H1 (cell line): ENCODE results near the gene DVL1. TPM values are rescaled to one million over a fixed set of nuclear protein-coding genes. Genes with fewer than 3 reads are reported as not detected.

Source experiments
- CTCF ChIA-PET: fragments of 300-600 bp; sonication (Branson Sonifier 250); formaldehyde crosslinking; loops from one replicate; lab custom pipeline; 2021; ENCODE audit not compliant: partially characterized antibody; lab: Charles Lee
- POLR2A ChIA-PET: fragments of 300-600 bp; sonication (Branson Sonifier 250); formaldehyde crosslinking; loops from one replicate; lab custom pipeline; 2021; ENCODE audit warnings: inconsistent platforms; ENCODE audit not compliant: partially characterized antibody; lab: Charles Lee
- DNase-seq, 2 experiments: peaks; one replicate each; pipeline versions ENCODE4 v3.0.0 to v3.0.0-alpha.2; 2010 to 2022; ENCODE audit warnings: low spot score in 2 of 2, low read depth in 1 of 2, mixed read lengths in 1 of 2
- FAIRE-seq: peaks from 2 replicates; lab custom pipeline; 2011; peaks lifted over from hg19 to GRCh38; lab: Jason Lieb, UNC
- H2AFZ ChIP-seq: 2 replicates; pipeline ENCODE4 v1.8.1; 2012; ENCODE audit warnings: low read length, inconsistent platforms
- H2AK5ac ChIP-seq: 2 replicates; pipeline ENCODE4 v1.6.1; 2013; ENCODE audit warnings: low read depth, low read length
- H2BK120ac ChIP-seq: replicated peaks from 2 replicates; pipeline ENCODE3; 2013; ENCODE audit warnings: low read depth, low read length, inconsistent platforms
- H2BK12ac ChIP-seq: 2 replicates; pipeline ENCODE4 v1.6.1; 2013; ENCODE audit warnings: low read depth, low read length
- H2BK15ac ChIP-seq: 2 replicates; pipeline ENCODE4 v1.6.1; 2013; ENCODE audit warnings: low read length
- H2BK20ac ChIP-seq: 2 replicates; pipeline ENCODE4 v1.6.1; 2013; ENCODE audit warnings: low read length
- H2BK5ac ChIP-seq: 2 replicates; pipeline ENCODE4 v1.6.1; 2013; ENCODE audit warnings: low read depth, low read length
- H3K14ac ChIP-seq: 2 replicates; pipeline ENCODE4 v1.6.1; 2013; ENCODE audit warnings: inconsistent platforms; ENCODE audit not compliant: insufficient read length
- H3K18ac ChIP-seq: 2 replicates; pipeline ENCODE4 v1.6.1; 2013; ENCODE audit warnings: low read length; ENCODE audit errors: extremely low read depth
- H3K23ac ChIP-seq: 2 replicates; pipeline ENCODE4 v1.6.1; 2013; ENCODE audit warnings: inconsistent platforms; ENCODE audit not compliant: insufficient read length
- H3K23me2 ChIP-seq: 2 replicates; pipeline ENCODE4 v1.6.1; 2013; ENCODE audit warnings: low read depth, low read length
- H3K27ac ChIP-seq: 2 replicates; pipeline ENCODE4 v1.6.1; 2011; ENCODE audit warnings: low read depth, low read length, inconsistent platforms
- H3K27me3 ChIP-seq, 4 experiments: replicated peaks in 1 of 4; 1 replicate in 1 of 4; 2 replicates in 3 of 4; pipeline versions ENCODE4 v1.6.1 to v1.8.1; 2011 to 2013; ENCODE audit warnings: low read length in 3 of 4, mild to moderate bottlenecking in 3 of 4, inconsistent platforms in 2 of 4, mixed read lengths in 2 of 4, moderate library complexity in 1 of 4; ENCODE audit not compliant: control insufficient read depth in 3 of 4, insufficient read depth in 3 of 4; ENCODE audit errors: extremely low read depth in 1 of 4
- H3K36me3 ChIP-seq, 4 experiments: 2 replicates each; pipeline versions ENCODE4 v1.6.1 to v1.8.1; 2011 to 2013; ENCODE audit warnings: mild to moderate bottlenecking in 4 of 4, low read length in 3 of 4, moderate library complexity in 2 of 4, control low read depth in 1 of 4, inconsistent platforms in 1 of 4; ENCODE audit not compliant: insufficient read depth in 4 of 4, control insufficient read depth in 2 of 4
- H3K4ac ChIP-seq: replicated peaks from 2 replicates; pipeline ENCODE3; 2013; ENCODE audit warnings: low read length, low read depth, mixed read lengths, inconsistent platforms; ENCODE audit not compliant: insufficient read length
- H3K4me1 ChIP-seq, 4 experiments: replicated peaks in 1 of 4; 1 replicate in 1 of 4; 2 replicates in 3 of 4; pipeline versions ENCODE4 v1.6.1 to v1.8.1; 2011 to 2013; ENCODE audit warnings: low read length in 3 of 4, inconsistent platforms in 2 of 4, mixed read lengths in 1 of 4; ENCODE audit not compliant: insufficient read depth in 4 of 4, control insufficient read depth in 3 of 4
- H3K4me2 ChIP-seq, 2 experiments: 2 replicates each; pipeline versions ENCODE4 v1.6.1 to v1.8.1; 2011 to 2013; ENCODE audit warnings: low read depth in 2 of 2, low read length in 2 of 2, control low read depth in 1 of 2, inconsistent platforms in 1 of 2, mild to moderate bottlenecking in 1 of 2; ENCODE audit not compliant: insufficient read depth in 1 of 2
- H3K4me3 ChIP-seq, 4 experiments: fragments of 200-600, 300-600 bp in 1 of 4; sonication (generic), shearing (Covaris generic), sonication (Bioruptor Twin) in 1 of 4; 2 replicates each; pipeline versions ENCODE4 v1.5.1 to v1.8.1; 2011 to 2016; ENCODE audit warnings: low read length in 4 of 4, low read depth in 3 of 4, control low read depth in 2 of 4, inconsistent platforms in 2 of 4, mild to moderate bottlenecking in 2 of 4, mixed read lengths in 1 of 4, moderate library complexity in 1 of 4; ENCODE audit not compliant: insufficient read depth in 2 of 4; ENCODE audit errors: extremely low read depth in 1 of 4
- H3K56ac ChIP-seq: replicated peaks from 2 replicates; pipeline ENCODE3; 2013; ENCODE audit warnings: low read depth, mild to moderate bottlenecking, mixed read lengths, low read length, inconsistent platforms; ENCODE audit not compliant: insufficient read length
- H3K79me1 ChIP-seq: 2 replicates; pipeline ENCODE4 v1.6.1; 2013; ENCODE audit warnings: low read depth, low read length, control low read depth
- H3K79me2 ChIP-seq, 2 experiments: 2 replicates each; pipeline versions ENCODE4 v1.6.1 to v1.8.1; 2012 to 2013; ENCODE audit warnings: low read length in 2 of 2, mild to moderate bottlenecking in 2 of 2, inconsistent platforms in 1 of 2; ENCODE audit not compliant: insufficient read depth in 2 of 2, control insufficient read depth in 1 of 2
- H3K9ac ChIP-seq, 4 experiments: replicated peaks in 1 of 4; 1 replicate in 1 of 4; 2 replicates in 3 of 4; pipeline versions ENCODE4 v1.6.1 to v1.8.1; 2011 to 2013; ENCODE audit warnings: low read depth in 3 of 4, low read length in 3 of 4, control low read depth in 2 of 4, mild to moderate bottlenecking in 2 of 4, moderate library complexity in 2 of 4, inconsistent platforms in 1 of 4; ENCODE audit errors: extremely low read depth in 1 of 4
- H3K9me3 ChIP-seq, 2 experiments: 2 replicates each; pipeline versions ENCODE4 v1.6.1 to v1.8.1; 2012 to 2013; ENCODE audit warnings: mild to moderate bottlenecking in 2 of 2, moderate library complexity in 2 of 2, control low read depth in 1 of 2, inconsistent platforms in 1 of 2, low read depth in 1 of 2, low read length in 1 of 2, mixed read lengths in 1 of 2; ENCODE audit not compliant: insufficient read depth in 2 of 2
- H4K20me1 ChIP-seq, 2 experiments: replicated peaks in 1 of 2; 2 replicates each; pipeline versions ENCODE3 to v1.8.1; 2011 to 2013; ENCODE audit warnings: inconsistent platforms in 2 of 2, low read length in 2 of 2, mild to moderate bottlenecking in 1 of 2; ENCODE audit not compliant: insufficient read depth in 2 of 2, control insufficient read depth in 1 of 2
- H4K5ac ChIP-seq: 2 replicates; pipeline ENCODE4 v1.6.1; 2013; ENCODE audit warnings: low read length, low read depth, mixed read lengths, inconsistent platforms; ENCODE audit not compliant: insufficient read length
- H4K8ac ChIP-seq: 2 replicates; pipeline ENCODE4 v1.8.0; 2013; ENCODE audit warnings: mild to moderate bottlenecking, moderate library complexity, low read length, inconsistent platforms; ENCODE audit not compliant: insufficient read depth; ENCODE audit errors: extremely low read depth
- H4K91ac ChIP-seq: replicated peaks from 2 replicates; pipeline ENCODE3; 2013; ENCODE audit warnings: low read length, mixed read lengths, inconsistent platforms; ENCODE audit not compliant: insufficient read length
- CEBPB ChIP-seq: IDR thresholded peaks from 2 replicates; pipeline ENCODE4 v1.6.1; 2012; ENCODE audit warnings: low read depth, low read length
- CHD2 ChIP-seq: IDR thresholded peaks from 2 replicates; pipeline ENCODE4 v1.6.1; 2012; ENCODE audit warnings: low read length, improper control_type of control experiment
- HDAC6 ChIP-seq: IDR thresholded peaks from one replicate; pipeline ENCODE4 v1.7.1; 2012; ENCODE audit warnings: low read depth, mild to moderate bottlenecking, inconsistent platforms, low read length, moderate library complexity
- POLR2AphosphoS5 ChIP-seq: IDR thresholded peaks from 2 replicates; pipeline ENCODE4 v1.6.1; 2011; ENCODE audit warnings: low read depth, low read length
- SP1 ChIP-seq: IDR thresholded peaks from 2 replicates; pipeline ENCODE4 v1.6.1; 2011; ENCODE audit warnings: low read depth, low read length
- WGBS, 2 experiments: shearing (Covaris generic) in 1 of 2; methylation state at CpG; one replicate each; pipeline versions ENCODE4 v1.1.6 to v1.1.7; 2013 to 2015; ENCODE audit warnings: low lambda C conversion rate in 2 of 2, mixed read lengths in 2 of 2, inconsistent platforms in 1 of 2, low coverage in 1 of 2, missing lambda C conversion rate in 1 of 2; ENCODE audit not compliant: insufficient replicate concordance in 2 of 2, insufficient coverage in 1 of 2, insufficient read length in 1 of 2; ENCODE audit errors: extremely low coverage in 1 of 2, missing lambda C conversion rate in 1 of 2; 5-methylcytosine and 5-hydroxymethylcytosine counted together
- polyA plus RNA-seq, 7 experiments: library from polyadenylated mRNA; depleted of rRNA in 3 of 7; stranded (reverse) in 5 of 7; unstranded in 2 of 7; fragments of >200 nt in 5 of 7; fragments of 200-250 nt in 2 of 7; gene quantifications; 1 replicate in 5 of 7; 2 replicates in 1 of 7; 4 replicates in 1 of 7; pipeline versions ENCODE4 v1.2.1 to v1.2.3, GENCODE V29; 2011 to 2013; ENCODE audit warnings: missing spikeins in 2 of 7, mixed read lengths in 2 of 7
- total RNA-seq: library from RNA; stranded (reverse); fragmentation: NEBNext Ultra II Directional; extraction: Animal tissue kit (Norgen Biotek cat#: 25700); gene quantifications from 2 replicates; pipeline ENCODE4 v1.2.1, GENCODE V29; 2021

The DVL1 gene
- total and polyA plus RNA-seq, 2 of the 8 experiments (the other 6 are each of a cell fraction or from before 2014, with no cell fraction given) = 39.4 to 58.9 TPM

DNA sequence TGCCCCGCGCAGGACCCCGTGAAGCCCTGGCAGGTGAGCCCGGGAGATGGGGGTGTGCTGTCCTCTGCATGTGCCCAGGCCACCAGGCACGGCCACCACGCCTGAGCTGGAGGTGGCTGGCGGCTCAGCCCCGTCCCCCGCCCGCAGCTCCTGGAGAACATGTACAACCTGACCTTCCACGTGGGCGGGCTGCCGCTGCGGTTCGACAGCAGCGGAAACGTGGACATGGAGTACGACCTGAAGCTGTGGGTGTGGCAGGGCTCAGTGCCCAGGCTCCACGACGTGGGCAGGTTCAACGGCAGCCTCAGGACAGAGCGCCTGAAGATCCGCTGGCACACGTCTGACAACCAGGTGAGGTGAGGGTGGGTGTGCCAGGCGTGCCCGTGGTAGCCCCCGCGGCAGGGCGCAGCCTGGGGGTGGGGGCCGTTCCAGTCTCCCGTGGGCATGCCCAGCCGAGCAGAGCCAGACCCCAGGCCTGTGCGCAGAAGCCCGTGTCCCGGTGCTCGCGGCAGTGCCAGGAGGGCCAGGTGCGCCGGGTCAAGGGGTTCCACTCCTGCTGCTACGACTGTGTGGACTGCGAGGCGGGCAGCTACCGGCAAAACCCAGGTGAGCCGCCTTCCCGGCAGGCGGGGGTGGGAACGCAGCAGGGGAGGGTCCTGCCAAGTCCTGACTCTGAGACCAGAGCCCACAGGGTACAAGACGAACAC lies 16.3 kb downstream of the DVL1 start:
- H3K4me3 ChIP-seq = no peak overlapping the region
- no peak overlapping the region for H3K14ac ChIP-seq
- no peak overlapping the region for H2AFZ ChIP-seq
- no peak overlapping the region for H2BK15ac ChIP-seq
- H4K8ac ChIP-seq = no peak overlapping the region
- no peak overlapping the region for H4K91ac ChIP-seq
- H3K79me1 ChIP-seq = peaks cover 6% of the 10 kb centered on the region; the same call in 1 of the 2 replicates
- no peak overlapping the region for H2BK20ac ChIP-seq
- H3K4ac ChIP-seq = no peak overlapping the region
- H4K20me1 ChIP-seq = peaks cover 10 to 32% of the 10 kb centered on the region in 2 experiments
- no peak overlapping the region for H3K9ac ChIP-seq
- ChIA-PET CTCF (interaction anchor here (2.2 kb wide), 1 partner anchor 41 kb away, joined by 5 read pairs; no protein-coding TSS in a partner anchor), POLR2A (interaction anchor here (0.7 to 9.0 kb wide), 10 partner anchors 12 to 69 kb away, joined by 3 to 134 read pairs (median 3); partner anchors contain the start of gene AURKAIP1)
- no peak overlapping the region for H2BK5ac ChIP-seq
- H3K4me2 ChIP-seq = no peak overlapping the region
- H3K23me2 ChIP-seq = peaks cover 2% of the 10 kb centered on the region; the same call in 1 of the 2 replicates
- no peak overlapping the region for H3K23ac ChIP-seq
- H3K36me3 ChIP-seq = peaks cover 0 to 9% (median under 1%) of the 10 kb centered on the region in 4 experiments; a peak in 3 of 8 replicates
- 91% methylated on average over 34 of the region's 48 CpGs; no CpG with 5 or more reads in 1 of the 2 experiments for WGBS, 2 experiments
- H3K18ac ChIP-seq = no peak overlapping the region
- H2AK5ac ChIP-seq = no peak overlapping the region
- no peak overlapping the region for H4K5ac ChIP-seq
- no peak for DNase-seq
- peak; percentile 44 for TF ChIP-seq POLR2AphosphoS5
- no peak for TF ChIP-seq HDAC6
- TF ChIP-seq CEBPB = no peak
- TF ChIP-seq CHD2 = no peak
- TF ChIP-seq SP1 = no peak
- TF ChIP-seq, all 59 proteins: peak for 1
- FAIRE-seq = no peak
- H3K27ac ChIP-seq = no peak overlapping the region
- H3K56ac ChIP-seq = no peak overlapping the region
- no peak overlapping the region for H2BK120ac ChIP-seq
- H2BK12ac ChIP-seq = no peak overlapping the region
- no peaks in the 10 kb centered on the region for H3K79me2 ChIP-seq
- H3K27me3 ChIP-seq = no peaks in the 10 kb centered on the region; a peak in 1 of 7 replicates
- H3K9me3 ChIP-seq = peaks cover 0 to 6% of the 10 kb centered on the region in 2 experiments; a peak in 2 of 4 replicates
- H3K4me1 ChIP-seq = no peaks in the 10 kb centered on the region; a peak in 2 of 7 replicates
